Loucy (cell line): ENCODE results near the gene ALPK1.

Experiments used
- H2AFZ ChIP-seq: fragments of 200-600 bp; sonication (generic); 2 replicates; pipeline ENCODE4 v1.6.0; 2016; ENCODE audit warnings: antibody characterized with exemption, mild to moderate bottlenecking, low read length, moderate library complexity
- H3F3A ChIP-seq: fragments of 200-600 bp; 2 replicates; pipeline ENCODE4 v1.6.0; 2016; ENCODE audit warnings: antibody characterized with exemption, low read depth, mild to moderate bottlenecking
- H3K27me3 ChIP-seq: fragments of 200-600 bp; sonication (generic); 2 replicates; pipeline ENCODE4 v1.6.1; 2014; ENCODE audit warnings: low read length, mild to moderate bottlenecking; ENCODE audit not compliant: insufficient read depth, poor library complexity, severe bottlenecking
- H3K36me3 ChIP-seq: fragments of 200-600 bp; sonication (generic); 2 replicates; pipeline ENCODE4 v1.6.1; 2016; ENCODE audit warnings: low read length; ENCODE audit not compliant: insufficient read depth
- H3K4me1 ChIP-seq: fragments of 200-600 bp; sonication (generic); 2 replicates; pipeline ENCODE4 v1.5.1; 2014; ENCODE audit warnings: low read length, mild to moderate bottlenecking; ENCODE audit not compliant: insufficient read depth, poor library complexity, severe bottlenecking
- H3K4me2 ChIP-seq: fragments of 200-600 bp; sonication (generic); 2 replicates; pipeline ENCODE4 v1.6.0; 2014; ENCODE audit warnings: antibody characterized with exemption, low read length, low read depth, mild to moderate bottlenecking; ENCODE audit not compliant: poor library complexity, severe bottlenecking
- H3K4me3 ChIP-seq: fragments of 200-600 bp; sonication (generic); 2 replicates; pipeline ENCODE4 v1.5.1; 2014; ENCODE audit warnings: low read length, mild to moderate bottlenecking, mixed read lengths; ENCODE audit not compliant: poor library complexity, severe bottlenecking
- H3K79me2 ChIP-seq: fragments of 200-600 bp; sonication (generic); 2 replicates; pipeline ENCODE4 v1.6.1; 2014; ENCODE audit warnings: low read length; ENCODE audit not compliant: insufficient read depth
- H3K9ac ChIP-seq: fragments of 200-600 bp; sonication (generic); 2 replicates; pipeline ENCODE4 v1.6.0; 2014; ENCODE audit warnings: mild to moderate bottlenecking, low read depth, low read length, moderate library complexity; ENCODE audit not compliant: poor library complexity, severe bottlenecking
- H3K9me2 ChIP-seq: fragments of 200-600 bp; sonication (generic); replicated peaks from 2 replicates; pipeline ENCODE4 v1.6.1; 2016; ENCODE audit warnings: low read depth, low read length, mixed read lengths
- H3K9me3 ChIP-seq: fragments of 200-600 bp; sonication (generic); 2 replicates; pipeline ENCODE4 v1.6.1; 2014; ENCODE audit warnings: mild to moderate bottlenecking, antibody characterized with exemption, low read length, low read depth; ENCODE audit not compliant: insufficient read depth
- H4K20me1 ChIP-seq: fragments of 200-600 bp; sonication (generic); 2 replicates; pipeline ENCODE4 v1.6.0; 2014; ENCODE audit warnings: antibody characterized with exemption, low read length, mild to moderate bottlenecking; ENCODE audit not compliant: insufficient read depth, poor library complexity, severe bottlenecking
- EZH2phosphoT487 ChIP-seq: fragments of 200-600 bp; IDR thresholded peaks from 2 replicates; pipeline ENCODE4 v1.6.1; 2018; ENCODE audit warnings: antibody characterized with exemption, mild to moderate bottlenecking, moderate library complexity, borderline replicate concordance
- TF ChIP-seq, protein P1 (sequence below): fragments of 200-600 bp; sonication (generic); conservative IDR thresholded peaks from 2 replicates; pipeline ENCODE4 v1.5.1; 2014; ENCODE audit warnings: mild to moderate bottlenecking, antibody characterized with exemption, low read length

The ALPK1 gene

GRCh38 chr4:112316360-112316759, 19.2 kb downstream of the ALPK1 start:
- no peaks in the 10 kb centered on the region for H3K9me3 ChIP-seq
- H3K4me1 ChIP-seq: peaks cover 13% of the 10 kb centered on the region
- no peaks in the 10 kb centered on the region for H3K27me3 ChIP-seq
- no peak overlapping the region for H2AFZ ChIP-seq
- H3K4me2 ChIP-seq: no peak overlapping the region
- H3K9me2 ChIP-seq: no peaks in the 10 kb centered on the region
- H3F3A ChIP-seq: no peaks in the 10 kb centered on the region
- TF ChIP-seq, protein P1, sequence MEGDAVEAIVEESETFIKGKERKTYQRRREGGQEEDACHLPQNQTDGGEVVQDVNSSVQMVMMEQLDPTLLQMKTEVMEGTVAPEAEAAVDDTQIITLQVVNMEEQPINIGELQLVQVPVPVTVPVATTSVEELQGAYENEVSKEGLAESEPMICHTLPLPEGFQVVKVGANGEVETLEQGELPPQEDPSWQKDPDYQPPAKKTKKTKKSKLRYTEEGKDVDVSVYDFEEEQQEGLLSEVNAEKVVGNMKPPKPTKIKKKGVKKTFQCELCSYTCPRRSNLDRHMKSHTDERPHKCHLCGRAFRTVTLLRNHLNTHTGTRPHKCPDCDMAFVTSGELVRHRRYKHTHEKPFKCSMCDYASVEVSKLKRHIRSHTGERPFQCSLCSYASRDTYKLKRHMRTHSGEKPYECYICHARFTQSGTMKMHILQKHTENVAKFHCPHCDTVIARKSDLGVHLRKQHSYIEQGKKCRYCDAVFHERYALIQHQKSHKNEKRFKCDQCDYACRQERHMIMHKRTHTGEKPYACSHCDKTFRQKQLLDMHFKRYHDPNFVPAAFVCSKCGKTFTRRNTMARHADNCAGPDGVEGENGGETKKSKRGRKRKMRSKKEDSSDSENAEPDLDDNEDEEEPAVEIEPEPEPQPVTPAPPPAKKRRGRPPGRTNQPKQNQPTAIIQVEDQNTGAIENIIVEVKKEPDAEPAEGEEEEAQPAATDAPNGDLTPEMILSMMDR: no peak
- TF ChIP-seq EZH2phosphoT487: no peak
- H3K9ac ChIP-seq: no peak overlapping the region
- H3K4me3 ChIP-seq: no peak overlapping the region
- no peaks in the 10 kb centered on the region for H4K20me1 ChIP-seq
- no peaks in the 10 kb centered on the region for H3K36me3 ChIP-seq
- 0 out of 2 replicates have a peak, but pooled peaks cover 3% of the 10 kb centered on the region for H3K79me2 ChIP-seq

GRCh38 chr4:112318239-112319142, 21.3 kb downstream of the ALPK1 start:
- TF ChIP-seq, protein P1: no peak
- TF ChIP-seq EZH2phosphoT487: no peak
- peak overlapping the region; percentile 15 for H3K4me2 ChIP-seq
- H3K36me3 ChIP-seq: no peaks in the 10 kb centered on the region
- H3F3A ChIP-seq: no peaks in the 10 kb centered on the region
- no peaks in the 10 kb centered on the region for H3K9me3 ChIP-seq
- H3K9me2 ChIP-seq: no peaks in the 10 kb centered on the region
- H4K20me1 ChIP-seq: no peaks in the 10 kb centered on the region
- H2AFZ ChIP-seq: no peak overlapping the region
- no peaks in the 10 kb centered on the region for H3K27me3 ChIP-seq
- no peaks in the 10 kb centered on the region for H3K79me2 ChIP-seq
- H3K4me1 ChIP-seq: peaks cover 16% of the 10 kb centered on the region
- H3K9ac ChIP-seq: no peak overlapping the region
- H3K4me3 ChIP-seq: no peak overlapping the region

DNA sequence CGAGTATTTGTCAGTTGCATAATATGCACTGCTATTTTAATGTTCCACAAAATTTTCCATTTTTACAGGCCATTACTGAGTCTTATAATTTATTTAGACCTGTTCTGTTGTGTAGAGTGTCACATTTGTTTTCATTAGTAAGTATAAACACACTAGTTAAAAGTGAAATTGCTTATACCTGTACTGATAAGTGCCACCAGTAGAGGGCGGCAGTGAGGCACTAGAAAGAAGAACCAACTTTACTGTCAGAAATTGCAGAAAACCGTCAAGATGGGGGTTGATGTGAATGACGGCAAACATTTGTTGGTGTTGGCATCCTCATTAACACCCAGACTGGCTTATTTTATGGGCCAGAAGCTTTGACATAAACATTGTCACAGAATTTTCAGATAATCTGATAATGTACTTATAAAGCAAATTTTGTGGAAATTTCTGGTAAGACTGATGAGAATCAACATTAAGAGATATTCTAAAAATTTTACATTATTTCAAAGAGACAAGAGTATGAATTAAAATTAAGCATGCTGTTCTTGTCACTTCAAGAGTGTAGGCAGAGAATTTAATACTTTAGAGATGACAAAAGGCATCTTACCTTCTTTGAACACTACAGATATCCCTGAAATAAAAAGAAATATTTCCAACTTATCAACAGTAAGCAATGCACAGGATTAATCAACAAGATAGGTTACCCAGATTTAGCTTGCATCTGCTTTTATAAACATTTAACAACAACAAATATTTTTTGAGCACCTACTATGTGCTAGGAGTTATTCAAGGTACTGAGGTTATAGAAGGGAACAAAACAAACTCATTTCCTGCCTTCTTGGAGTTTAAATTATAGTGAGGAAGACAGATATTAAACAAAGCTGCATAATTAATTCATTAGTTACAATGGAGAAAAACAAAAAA, 24.9 kb downstream of the ALPK1 start:
- Histone ChIP-seq H3K9me2 (no peaks in the 10 kb centered on the region), H3K4me1 (peaks cover 16% of the 10 kb centered on the region), H3K36me3 (peaks cover 7% of the 10 kb centered on the region; the same call in 1 of the 2 replicates), H4K20me1 (no peaks in the 10 kb centered on the region), H3K79me2 (no peaks in the 10 kb centered on the region), H3K9me3 (no peaks in the 10 kb centered on the region), H3K9ac (no peak overlapping the region), H2AFZ (no peak overlapping the region), H3F3A (no peaks in the 10 kb centered on the region), H3K4me2 (no peak overlapping the region), H3K27me3 (no peaks in the 10 kb centered on the region), H3K4me3 (no peak overlapping the region)
- TF ChIP-seq, protein P1: peak; percentile 96
- TF ChIP-seq EZH2phosphoT487: no peak
